B cell (primary cell): Measurements from ENCODE around the gene CALML5. TPM values are rescaled to one million over a fixed set of nuclear protein-coding genes. Genes with fewer than 3 reads are reported as not detected.

Experiments
- ATAC-seq: fragments of 200-7000 bp; cut with Tn5 transposase; one replicate; pipeline ENCODE4 v1.10.0; 2021; ENCODE audit warnings: low read depth, mild to moderate bottlenecking, moderate number of reproducible peaks, moderate library complexity
- CTCF ChIA-PET: fragments of 350-600 bp; sonication (Branson Sonifier 250); formaldehyde crosslinking; loops from one replicate; lab custom pipeline; 2021; ENCODE audit warnings: antibody characterized with exemption, inconsistent platforms; lab: Charles Lee
- POLR2A ChIA-PET: fragments of 350-600 bp; sonication (Branson Sonifier 250); formaldehyde crosslinking; loops from one replicate; lab custom pipeline; 2021; ENCODE audit warnings: antibody characterized with exemption; lab: Charles Lee
- DNase-seq: peaks from one replicate; pipeline ENCODE4 v3.0.0; 2013
- H2AFZ ChIP-seq: 2 replicates; pipeline ENCODE4 v1.6.1; 2012; ENCODE audit warnings: mild to moderate bottlenecking, low read depth, low read length; ENCODE audit not compliant: insufficient read depth, poor library complexity, severe bottlenecking
- H3K27ac ChIP-seq, 2 donors: 1 replicate in 1 of 2; 2 replicates in 1 of 2; pipeline ENCODE4 v1.5.1; 2012 to 2013; ENCODE audit warnings: low read length in 2 of 2, mild to moderate bottlenecking in 2 of 2, moderate library complexity in 1 of 2
- H3K27me3 ChIP-seq, 4 experiments: fragments of 200-600 bp in 1 of 4; sonication (generic) in 1 of 4; replicated peaks in 1 of 4; 1 replicate in 2 of 4; 2 replicates in 2 of 4; pipeline versions ENCODE4 v1.6.1 to v1.7.0; 2013 to 2016; ENCODE audit warnings: low read length in 3 of 4, mild to moderate bottlenecking in 2 of 4, mixed read lengths in 1 of 4, moderate library complexity in 1 of 4; ENCODE audit not compliant: insufficient read depth in 4 of 4, control insufficient read depth in 3 of 4; ENCODE audit errors: control extremely low read depth in 1 of 4
- H3K36me3 ChIP-seq, 2 experiments: replicated peaks in 1 of 2; 1 replicate in 1 of 2; 2 replicates in 1 of 2; pipeline versions ENCODE4 v1.6.1 to v1.7.1; 2013; ENCODE audit warnings: low read length in 1 of 2; ENCODE audit not compliant: insufficient read depth in 2 of 2, control insufficient read depth in 1 of 2; ENCODE audit errors: control extremely low read depth in 1 of 2, extremely low read depth in 1 of 2
- H3K4me1 ChIP-seq, 2 donors: fragments of 200-600 bp in 1 of 2; sonication (generic) in 1 of 2; 1 replicate in 1 of 2; 2 replicates in 1 of 2; pipeline versions ENCODE4 v1.5.1 to v1.6.1; 2013 to 2017; ENCODE audit warnings: low read length in 2 of 2; ENCODE audit not compliant: control insufficient read depth in 2 of 2, insufficient read depth in 2 of 2
- H3K4me2 ChIP-seq: replicated peaks from 2 replicates; pipeline ENCODE3; 2012; ENCODE audit warnings: mild to moderate bottlenecking, low read depth, low read length; ENCODE audit not compliant: poor library complexity, severe bottlenecking
- H3K4me3 ChIP-seq, 5 experiments: fragments of 200-600 bp in 1 of 5; sonication (generic) in 1 of 5; 1 replicate in 3 of 5; 2 replicates in 2 of 5; pipeline versions ENCODE4 v1.5.1 to v1.7.0; 2011 to 2016; ENCODE audit warnings: low read length in 4 of 5, mild to moderate bottlenecking in 4 of 5, low read depth in 2 of 5, control low read depth in 1 of 5, moderate library complexity in 1 of 5; ENCODE audit not compliant: insufficient read depth in 1 of 5; ENCODE audit errors: control extremely low read depth in 1 of 5, extremely low read depth in 1 of 5
- H3K79me2 ChIP-seq: fragments of 200-600 bp; sonication (generic); one replicate; pipeline ENCODE4 v1.6.0; 2016; ENCODE audit warnings: low read length; ENCODE audit not compliant: control insufficient read depth, insufficient read depth
- H3K9ac ChIP-seq: fragments of 200-600 bp; sonication (generic); 2 replicates; pipeline ENCODE4 v1.6.1; 2017; ENCODE audit warnings: mild to moderate bottlenecking, low read length, moderate library complexity
- H3K9me3 ChIP-seq, 3 donors: one replicate each; pipeline versions ENCODE4 v1.6.1 to v1.7.1; 2013; ENCODE audit warnings: low read length in 2 of 3; ENCODE audit not compliant: control insufficient read depth in 2 of 3, insufficient read depth in 1 of 3; ENCODE audit errors: control extremely low read depth in 1 of 3
- H4K20me1 ChIP-seq: 2 replicates; pipeline ENCODE4 v1.6.0; 2012; ENCODE audit warnings: mild to moderate bottlenecking, low read length; ENCODE audit not compliant: insufficient read depth, control insufficient read depth, poor library complexity, severe bottlenecking
- H3K27ac Mint-ChIP-seq: one replicate; pipeline ENCODE4 v1.8.0; 2021; ENCODE audit warnings: mixed read lengths
- H3K27me3 Mint-ChIP-seq: one replicate; pipeline ENCODE4 v1.8.0; 2021; ENCODE audit warnings: mixed read lengths
- H3K4me1 Mint-ChIP-seq: one replicate; pipeline ENCODE4 v1.8.0; 2021; ENCODE audit warnings: mixed read lengths
- H3K4me3 Mint-ChIP-seq: one replicate; pipeline ENCODE4 v1.8.0; 2021; ENCODE audit warnings: mixed read lengths
- H3K9me3 Mint-ChIP-seq: one replicate; pipeline ENCODE4 v1.8.0; 2022; ENCODE audit warnings: mixed read lengths; ENCODE audit not compliant: insufficient read depth
- EZH2 ChIP-seq: IDR thresholded peaks from 2 replicates; pipeline ENCODE4 v1.6.1; 2012; ENCODE audit warnings: borderline replicate concordance, low read depth, mild to moderate bottlenecking, moderate library complexity, low read length; ENCODE audit not compliant: insufficient read depth, poor library complexity, severe bottlenecking
- WGBS: methylation state at CpG from one replicate; pipeline ENCODE4 v1.1.5; 2013; ENCODE audit warnings: missing lambda C conversion rate; ENCODE audit not compliant: insufficient coverage; 5-methylcytosine and 5-hydroxymethylcytosine counted together
- intact Hi-C: fragments of 100-400 bp; cut with micrococcal nuclease; formaldehyde crosslinking; loops from one replicate; pipeline ENCODE4 v1.10.0; 2022
- polyA plus RNA-seq: library from polyadenylated mRNA; depleted of rRNA; stranded (reverse); fragments of >200 nt; gene quantifications from 2 replicates; pipeline ENCODE4 v1.2.3, GENCODE V29; 2012
- total RNA-seq, 2 donors: library from RNA; stranded (reverse); fragments of 120-200 nt in 1 of 2; gene quantifications; 1 replicate in 1 of 2; 2 replicates in 1 of 2; pipeline versions ENCODE4 v1.2.3 to v1.2.4, GENCODE V29; 2013 to 2022
- TF ChIP-seq, protein P1 (sequence below): fragments of 200-600 bp; IDR thresholded peaks from one replicate; pipeline ENCODE4 v1.8.0; 2022; ENCODE audit warnings: antibody characterized with exemption, mild to moderate bottlenecking

Gene CALML5
- total and polyA plus RNA-seq, 2 donors (not counting 1 experiment from before 2014, with no cell fraction given) = not detected

GRCh38 chr10:5470062-5470751 lies 29.2 kb downstream of the CALML5 start:
- WGBS = 94% methylated on average over 11 of the region's 15 CpGs
- Histone ChIP-seq H2AFZ (no peak overlapping the region), H3K27ac (no peak overlapping the region), H4K20me1 (no peaks in the 10 kb centered on the region), H3K9ac (no peak overlapping the region), H3K4me2 (no peak overlapping the region), H3K4me1 (no peaks in the 10 kb centered on the region), H3K27me3 (no peaks in the 10 kb centered on the region), H3K79me2 (no peaks in the 10 kb centered on the region), H3K4me3 (no peak overlapping the region), H3K36me3 (no peaks in the 10 kb centered on the region), H3K9me3 (peaks cover 0 to 16% (median 0%) of the 10 kb centered on the region in 3 donors)
- Mint-ChIP-seq H3K27me3 (peaks cover 5% of the 10 kb centered on the region), H3K4me3 (no peak overlapping the region), H3K9me3 (no peaks in the 10 kb centered on the region), H3K27ac (no peak overlapping the region), H3K4me1 (no peaks in the 10 kb centered on the region)
- POLR2A ChIA-PET = no interaction called here
- DNase-seq = no peak
- intact Hi-C loops = no loop called here
- CTCF ChIA-PET = no interaction called here
- no peak for ATAC-seq
- TF ChIP-seq, protein P1, sequence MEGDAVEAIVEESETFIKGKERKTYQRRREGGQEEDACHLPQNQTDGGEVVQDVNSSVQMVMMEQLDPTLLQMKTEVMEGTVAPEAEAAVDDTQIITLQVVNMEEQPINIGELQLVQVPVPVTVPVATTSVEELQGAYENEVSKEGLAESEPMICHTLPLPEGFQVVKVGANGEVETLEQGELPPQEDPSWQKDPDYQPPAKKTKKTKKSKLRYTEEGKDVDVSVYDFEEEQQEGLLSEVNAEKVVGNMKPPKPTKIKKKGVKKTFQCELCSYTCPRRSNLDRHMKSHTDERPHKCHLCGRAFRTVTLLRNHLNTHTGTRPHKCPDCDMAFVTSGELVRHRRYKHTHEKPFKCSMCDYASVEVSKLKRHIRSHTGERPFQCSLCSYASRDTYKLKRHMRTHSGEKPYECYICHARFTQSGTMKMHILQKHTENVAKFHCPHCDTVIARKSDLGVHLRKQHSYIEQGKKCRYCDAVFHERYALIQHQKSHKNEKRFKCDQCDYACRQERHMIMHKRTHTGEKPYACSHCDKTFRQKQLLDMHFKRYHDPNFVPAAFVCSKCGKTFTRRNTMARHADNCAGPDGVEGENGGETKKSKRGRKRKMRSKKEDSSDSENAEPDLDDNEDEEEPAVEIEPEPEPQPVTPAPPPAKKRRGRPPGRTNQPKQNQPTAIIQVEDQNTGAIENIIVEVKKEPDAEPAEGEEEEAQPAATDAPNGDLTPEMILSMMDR = no peak
- no peak for TF ChIP-seq EZH2

- no peak for TF ChIP-seq EZH2
- intact Hi-C loops = no loop called here
- Histone ChIP-seq H3K4me1 (no peaks in the 10 kb centered on the region), H3K36me3 (no peaks in the 10 kb centered on the region), H2AFZ (no peak overlapping the region), H3K9me3 (peaks cover 0 to 16% (median 0%) of the 10 kb centered on the region in 3 donors), H3K27me3 (no peaks in the 10 kb centered on the region), H4K20me1 (no peaks in the 10 kb centered on the region), H3K9ac (no peak overlapping the region), H3K79me2 (no peaks in the 10 kb centered on the region), H3K27ac (no peak overlapping the region), H3K4me2 (no peak overlapping the region), H3K4me3 (no peak overlapping the region)
- WGBS = 93% methylated on average over 13 of the region's 15 CpGs
- H3K27ac Mint-ChIP-seq = no peak overlapping the region
- H3K4me1 Mint-ChIP-seq = no peaks in the 10 kb centered on the region
- CTCF ChIA-PET = no interaction called here
- DNase-seq = no peak
- no peak overlapping the region for H3K4me3 Mint-ChIP-seq
- H3K9me3 Mint-ChIP-seq = no peaks in the 10 kb centered on the region
- POLR2A ChIA-PET = no interaction called here
- no peak for ATAC-seq
- peaks cover 5% of the 10 kb centered on the region for H3K27me3 Mint-ChIP-seq
Observed at GRCh38 chr10:5469353-5470061, 29.9 kb downstream of the CALML5 start.
